Spleen (tissue), 7 donors: ENCODE data around the gene FXYD3.

Experiments used
- CTCF ChIP-seq, 11 experiments: fragments of 200-600 bp in 7 of 11; fragments of 450-650 bp in 4 of 11; sonication (generic) in 4 of 11; IDR thresholded peaks in 8 of 11; conservative IDR thresholded peaks in 3 of 11; 1 replicate in 7 of 11; 2 replicates in 4 of 11; pipeline versions ENCODE4 v1.4.0 to v1.8.0; 2016 to 2021; ENCODE audit warnings: antibody characterized with exemption in 11 of 11, inconsistent platforms in 4 of 11, mild to moderate bottlenecking in 1 of 11
- POLR2A ChIP-seq, 3 donors: fragments of 450-650 bp; IDR thresholded peaks; one replicate each; pipeline ENCODE4 v1.5.1; 2017; ENCODE audit warnings: antibody characterized with exemption in 3 of 3, mild to moderate bottlenecking in 1 of 3
- POLR2AphosphoS5 ChIP-seq, 3 donors: sonication (generic); formaldehyde crosslinking; IDR thresholded peaks; one replicate each; pipeline ENCODE4 v1.5.1; 2017; ENCODE audit warnings: antibody characterized with exemption in 3 of 3
- donor health status: DM: no; HTN: no; CAD: no; lungs with moderate emphysema.
- donor health status: DM: no; HTN: no; CAD: no.
- donor health status: DM: no; HTN: no; CAD: no.

- TF ChIP-seq CTCF (IDR thresholded peaks at IDR 0.05 in 8 of 11, conservative IDR thresholded peaks at IDR 0.05 in 3 of 11) = no peak
- TF ChIP-seq POLR2A (IDR thresholded peaks at IDR 0.05) = no peak
- no peak for TF ChIP-seq POLR2AphosphoS5 (IDR thresholded peaks at IDR 0.05)
Observed at GRCh38 chr19:35167251-35168119, 51.9 kb downstream of the FXYD3 start.
